H1 (cell line): ENCODE data around the gene MYO5B. TPM values are rescaled to one million over a fixed set of nuclear protein-coding genes. Genes with fewer than 3 reads are reported as not detected.

Source experiments
- ATF2 ChIP-seq: IDR thresholded peaks from 2 replicates; pipeline ENCODE4 v1.6.1; 2012; ENCODE audit warnings: low read length, inconsistent platforms
- BRCA1 ChIP-seq: IDR thresholded peaks from 2 replicates; pipeline ENCODE4 v1.6.1; 2012; ENCODE audit warnings: low read depth, low read length, improper control_type of control experiment
- CREB1 ChIP-seq: IDR thresholded peaks from 2 replicates; pipeline ENCODE4 v1.6.1; 2012; ENCODE audit warnings: inconsistent platforms
- GTF2F1 ChIP-seq: IDR thresholded peaks from 2 replicates; pipeline ENCODE4 v1.6.1; 2012; ENCODE audit warnings: low read depth, low read length, improper control_type of control experiment, borderline replicate concordance
- KDM1A ChIP-seq: fragments of 200-600, 300-600 bp; sonication (generic); IDR thresholded peaks from 2 replicates; pipeline ENCODE4 v1.7.1; 2016; ENCODE audit warnings: mild to moderate bottlenecking, low read length, borderline replicate concordance
- KDM5A ChIP-seq: fragments of 200-600 bp; IDR thresholded peaks from 2 replicates; pipeline ENCODE4 v1.7.1; 2012; ENCODE audit warnings: mild to moderate bottlenecking, low read length, inconsistent platforms, mixed read lengths
- RAD21 ChIP-seq, 2 experiments: IDR thresholded peaks in 1 of 2; conservative IDR thresholded peaks in 1 of 2; 2 replicates each; pipeline ENCODE4 v1.6.1; 2011; ENCODE audit warnings: low read depth in 2 of 2, low read length in 2 of 2, improper control_type of control experiment in 1 of 2, inconsistent platforms in 1 of 2, mild to moderate bottlenecking in 1 of 2, moderate library complexity in 1 of 2
- polyA plus RNA-seq, 7 experiments: library from polyadenylated mRNA; depleted of rRNA in 3 of 7; stranded (reverse) in 5 of 7; unstranded in 2 of 7; fragments of >200 nt in 5 of 7; fragments of 200-250 nt in 2 of 7; gene quantifications; 1 replicate in 5 of 7; 2 replicates in 1 of 7; 4 replicates in 1 of 7; pipeline versions ENCODE4 v1.2.1 to v1.2.3, GENCODE V29; 2011 to 2013; ENCODE audit warnings: missing spikeins in 2 of 7, mixed read lengths in 2 of 7
- total RNA-seq: library from RNA; stranded (reverse); fragmentation: NEBNext Ultra II Directional; extraction: Animal tissue kit (Norgen Biotek cat#: 25700); gene quantifications from 2 replicates; pipeline ENCODE4 v1.2.1, GENCODE V29; 2021

The MYO5B gene
- total and polyA plus RNA-seq, 2 of the 8 experiments (the other 6 are each of a cell fraction or from before 2014, with no cell fraction given), result 6.4 to 7.7 TPM

- TF ChIP-seq ATF2 (no peak), RAD21 (IDR thresholded peaks at IDR 0.05 in 1 of 2, conservative IDR thresholded peaks at IDR 0.05 in 1 of 2; ENCODE audit: low read depth in 2 of 2, low read length in 2 of 2) (no peak; a peak in 1 of 4 replicates), CREB1 (no peak), GTF2F1 (no peak), KDM1A (no peak), KDM5A (no peak), BRCA1 (no peak)
These were observed 227.2 kb downstream of the MYO5B start (continued) for GRCh38 chr18:49967636-49968313.
